B cell (primary cell): ENCODE measurements around the gene TNRC6A. TPM values are rescaled to one million over a fixed set of nuclear protein-coding genes. Genes with fewer than 3 reads are reported as not detected.

Experiments
- ATAC-seq: fragments of 200-7000 bp; cut with Tn5 transposase; one replicate; pipeline ENCODE4 v1.10.0; 2021; ENCODE audit warnings: low read depth, mild to moderate bottlenecking, moderate number of reproducible peaks, moderate library complexity
- CTCF ChIA-PET: fragments of 350-600 bp; sonication (Branson Sonifier 250); formaldehyde crosslinking; loops from one replicate; lab custom pipeline; 2021; ENCODE audit warnings: antibody characterized with exemption, inconsistent platforms; lab: Charles Lee
- POLR2A ChIA-PET: fragments of 350-600 bp; sonication (Branson Sonifier 250); formaldehyde crosslinking; loops from one replicate; lab custom pipeline; 2021; ENCODE audit warnings: antibody characterized with exemption; lab: Charles Lee
- DNase-seq: peaks from one replicate; pipeline ENCODE4 v3.0.0; 2013
- H2AFZ ChIP-seq: 2 replicates; pipeline ENCODE4 v1.6.1; 2012; ENCODE audit warnings: mild to moderate bottlenecking, low read depth, low read length; ENCODE audit not compliant: insufficient read depth, poor library complexity, severe bottlenecking
- H3K27ac ChIP-seq, 2 donors: 1 replicate in 1 of 2; 2 replicates in 1 of 2; pipeline ENCODE4 v1.5.1; 2012 to 2013; ENCODE audit warnings: low read length in 2 of 2, mild to moderate bottlenecking in 2 of 2, moderate library complexity in 1 of 2
- H3K27me3 ChIP-seq, 4 experiments: fragments of 200-600 bp in 1 of 4; sonication (generic) in 1 of 4; replicated peaks in 1 of 4; 1 replicate in 2 of 4; 2 replicates in 2 of 4; pipeline versions ENCODE4 v1.6.1 to v1.7.0; 2013 to 2016; ENCODE audit warnings: low read length in 3 of 4, mild to moderate bottlenecking in 2 of 4, mixed read lengths in 1 of 4, moderate library complexity in 1 of 4; ENCODE audit not compliant: insufficient read depth in 4 of 4, control insufficient read depth in 3 of 4; ENCODE audit errors: control extremely low read depth in 1 of 4
- H3K36me3 ChIP-seq, 2 experiments: replicated peaks in 1 of 2; 1 replicate in 1 of 2; 2 replicates in 1 of 2; pipeline versions ENCODE4 v1.6.1 to v1.7.1; 2013; ENCODE audit warnings: low read length in 1 of 2; ENCODE audit not compliant: insufficient read depth in 2 of 2, control insufficient read depth in 1 of 2; ENCODE audit errors: control extremely low read depth in 1 of 2, extremely low read depth in 1 of 2
- H3K4me1 ChIP-seq, 2 donors: fragments of 200-600 bp in 1 of 2; sonication (generic) in 1 of 2; 1 replicate in 1 of 2; 2 replicates in 1 of 2; pipeline versions ENCODE4 v1.5.1 to v1.6.1; 2013 to 2017; ENCODE audit warnings: low read length in 2 of 2; ENCODE audit not compliant: control insufficient read depth in 2 of 2, insufficient read depth in 2 of 2
- H3K4me2 ChIP-seq: replicated peaks from 2 replicates; pipeline ENCODE3; 2012; ENCODE audit warnings: mild to moderate bottlenecking, low read depth, low read length; ENCODE audit not compliant: poor library complexity, severe bottlenecking
- H3K4me3 ChIP-seq, 5 experiments: fragments of 200-600 bp in 1 of 5; sonication (generic) in 1 of 5; 1 replicate in 3 of 5; 2 replicates in 2 of 5; pipeline versions ENCODE4 v1.5.1 to v1.7.0; 2011 to 2016; ENCODE audit warnings: low read length in 4 of 5, mild to moderate bottlenecking in 4 of 5, low read depth in 2 of 5, control low read depth in 1 of 5, moderate library complexity in 1 of 5; ENCODE audit not compliant: insufficient read depth in 1 of 5; ENCODE audit errors: control extremely low read depth in 1 of 5, extremely low read depth in 1 of 5
- H3K79me2 ChIP-seq: fragments of 200-600 bp; sonication (generic); one replicate; pipeline ENCODE4 v1.6.0; 2016; ENCODE audit warnings: low read length; ENCODE audit not compliant: control insufficient read depth, insufficient read depth
- H3K9ac ChIP-seq: fragments of 200-600 bp; sonication (generic); 2 replicates; pipeline ENCODE4 v1.6.1; 2017; ENCODE audit warnings: mild to moderate bottlenecking, low read length, moderate library complexity
- H3K9me3 ChIP-seq, 3 donors: one replicate each; pipeline versions ENCODE4 v1.6.1 to v1.7.1; 2013; ENCODE audit warnings: low read length in 2 of 3; ENCODE audit not compliant: control insufficient read depth in 2 of 3, insufficient read depth in 1 of 3; ENCODE audit errors: control extremely low read depth in 1 of 3
- H4K20me1 ChIP-seq: 2 replicates; pipeline ENCODE4 v1.6.0; 2012; ENCODE audit warnings: mild to moderate bottlenecking, low read length; ENCODE audit not compliant: insufficient read depth, control insufficient read depth, poor library complexity, severe bottlenecking
- H3K27ac Mint-ChIP-seq: one replicate; pipeline ENCODE4 v1.8.0; 2021; ENCODE audit warnings: mixed read lengths
- H3K27me3 Mint-ChIP-seq: one replicate; pipeline ENCODE4 v1.8.0; 2021; ENCODE audit warnings: mixed read lengths
- H3K4me1 Mint-ChIP-seq: one replicate; pipeline ENCODE4 v1.8.0; 2021; ENCODE audit warnings: mixed read lengths
- H3K4me3 Mint-ChIP-seq: one replicate; pipeline ENCODE4 v1.8.0; 2021; ENCODE audit warnings: mixed read lengths
- H3K9me3 Mint-ChIP-seq: one replicate; pipeline ENCODE4 v1.8.0; 2022; ENCODE audit warnings: mixed read lengths; ENCODE audit not compliant: insufficient read depth
- EZH2 ChIP-seq: IDR thresholded peaks from 2 replicates; pipeline ENCODE4 v1.6.1; 2012; ENCODE audit warnings: borderline replicate concordance, low read depth, mild to moderate bottlenecking, moderate library complexity, low read length; ENCODE audit not compliant: insufficient read depth, poor library complexity, severe bottlenecking
- WGBS: methylation state at CpG from one replicate; pipeline ENCODE4 v1.1.5; 2013; ENCODE audit warnings: missing lambda C conversion rate; ENCODE audit not compliant: insufficient coverage; 5-methylcytosine and 5-hydroxymethylcytosine counted together
- intact Hi-C: fragments of 100-400 bp; cut with micrococcal nuclease; formaldehyde crosslinking; loops from one replicate; pipeline ENCODE4 v1.10.0; 2022
- polyA plus RNA-seq: library from polyadenylated mRNA; depleted of rRNA; stranded (reverse); fragments of >200 nt; gene quantifications from 2 replicates; pipeline ENCODE4 v1.2.3, GENCODE V29; 2012
- total RNA-seq, 2 donors: library from RNA; stranded (reverse); fragments of 120-200 nt in 1 of 2; gene quantifications; 1 replicate in 1 of 2; 2 replicates in 1 of 2; pipeline versions ENCODE4 v1.2.3 to v1.2.4, GENCODE V29; 2013 to 2022
- TF ChIP-seq, protein P1 (sequence below): fragments of 200-600 bp; IDR thresholded peaks from one replicate; pipeline ENCODE4 v1.8.0; 2022; ENCODE audit warnings: antibody characterized with exemption, mild to moderate bottlenecking

Gene TNRC6A
- total and polyA plus RNA-seq, 2 donors (not counting 1 experiment from before 2014, with no cell fraction given), result 79.3 to 104 TPM

DNA sequence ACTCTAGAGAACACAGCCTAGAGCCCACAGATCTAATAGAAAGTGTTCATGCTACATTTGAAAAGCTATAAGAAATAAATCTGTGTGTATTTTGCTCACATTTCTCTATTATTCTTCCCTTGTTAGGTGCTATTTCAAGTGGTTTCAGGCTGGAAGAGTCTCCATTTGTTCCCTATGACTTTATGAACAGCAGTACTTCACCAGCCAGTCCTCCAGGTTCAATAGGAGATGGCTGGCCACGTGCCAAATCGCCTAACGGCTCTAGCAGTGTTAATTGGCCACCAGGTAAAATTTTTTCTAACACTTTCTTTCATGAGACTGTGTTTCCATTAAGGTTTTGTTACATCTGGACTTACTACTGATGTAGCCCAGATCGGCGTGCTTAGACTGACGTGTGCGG is 85.6 kb downstream of the TNRC6A start:
- DNase-seq (no peak), ATAC-seq (no peak)
- Mint-ChIP-seq H3K27me3 (no peaks in the 10 kb centered on the region), H3K4me3 (no peak overlapping the region), H3K4me1 (no peaks in the 10 kb centered on the region), H3K9me3 (no peaks in the 10 kb centered on the region), H3K27ac (no peak overlapping the region)
- no peak overlapping the region for H3K9ac ChIP-seq
- no peak overlapping the region for H3K27ac ChIP-seq
- no peaks in the 10 kb centered on the region for H4K20me1 ChIP-seq
- no peaks in the 10 kb centered on the region for H3K9me3 ChIP-seq
- no peaks in the 10 kb centered on the region for H3K4me1 ChIP-seq
- POLR2A ChIA-PET, result no interaction called here
- no peak overlapping the region for H3K4me3 ChIP-seq
- H3K36me3 ChIP-seq, result peaks cover 7 to 85% of the 10 kb centered on the region in 2 experiments
- H3K79me2 ChIP-seq, result no peaks in the 10 kb centered on the region
- WGBS, result 98% methylated on average over 7 of the region's 7 CpGs
- no peaks in the 10 kb centered on the region for H3K27me3 ChIP-seq
- TF ChIP-seq, protein P1, sequence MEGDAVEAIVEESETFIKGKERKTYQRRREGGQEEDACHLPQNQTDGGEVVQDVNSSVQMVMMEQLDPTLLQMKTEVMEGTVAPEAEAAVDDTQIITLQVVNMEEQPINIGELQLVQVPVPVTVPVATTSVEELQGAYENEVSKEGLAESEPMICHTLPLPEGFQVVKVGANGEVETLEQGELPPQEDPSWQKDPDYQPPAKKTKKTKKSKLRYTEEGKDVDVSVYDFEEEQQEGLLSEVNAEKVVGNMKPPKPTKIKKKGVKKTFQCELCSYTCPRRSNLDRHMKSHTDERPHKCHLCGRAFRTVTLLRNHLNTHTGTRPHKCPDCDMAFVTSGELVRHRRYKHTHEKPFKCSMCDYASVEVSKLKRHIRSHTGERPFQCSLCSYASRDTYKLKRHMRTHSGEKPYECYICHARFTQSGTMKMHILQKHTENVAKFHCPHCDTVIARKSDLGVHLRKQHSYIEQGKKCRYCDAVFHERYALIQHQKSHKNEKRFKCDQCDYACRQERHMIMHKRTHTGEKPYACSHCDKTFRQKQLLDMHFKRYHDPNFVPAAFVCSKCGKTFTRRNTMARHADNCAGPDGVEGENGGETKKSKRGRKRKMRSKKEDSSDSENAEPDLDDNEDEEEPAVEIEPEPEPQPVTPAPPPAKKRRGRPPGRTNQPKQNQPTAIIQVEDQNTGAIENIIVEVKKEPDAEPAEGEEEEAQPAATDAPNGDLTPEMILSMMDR, result no peak
- TF ChIP-seq EZH2, result no peak
- no peak overlapping the region for H2AFZ ChIP-seq
- intact Hi-C loops, result no loop called here
- no peak overlapping the region for H3K4me2 ChIP-seq
- CTCF ChIA-PET, result no interaction called here

DNA sequence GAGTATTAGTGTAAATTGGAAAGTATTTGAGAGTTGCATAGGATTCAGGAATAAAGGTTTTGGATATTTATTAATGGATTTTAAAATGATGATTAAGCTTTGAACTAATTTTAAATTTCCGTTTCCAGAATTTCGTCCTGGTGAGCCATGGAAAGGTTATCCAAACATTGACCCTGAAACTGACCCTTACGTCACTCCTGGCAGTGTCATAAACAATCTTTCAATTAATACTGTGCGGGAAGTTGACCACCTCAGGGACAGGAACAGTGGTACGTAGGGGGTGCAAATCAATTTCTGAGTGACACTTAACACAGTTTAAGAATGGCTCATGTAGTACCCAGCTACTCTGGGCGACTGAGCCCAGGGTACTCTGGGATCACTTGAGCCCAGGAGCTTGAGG is 87.2 kb downstream of the TNRC6A start:
- Histone ChIP-seq H3K27ac (no peak overlapping the region), H3K4me3 (no peak overlapping the region), H3K79me2 (no peaks in the 10 kb centered on the region), H3K36me3 (peaks cover 7 to 86% of the 10 kb centered on the region in 2 experiments), H3K4me1 (no peaks in the 10 kb centered on the region), H3K9ac (no peak overlapping the region), H3K27me3 (no peaks in the 10 kb centered on the region), H4K20me1 (no peaks in the 10 kb centered on the region), H2AFZ (no peak overlapping the region), H3K4me2 (no peak overlapping the region), H3K9me3 (no peaks in the 10 kb centered on the region)
- no peaks in the 10 kb centered on the region for H3K4me1 Mint-ChIP-seq
- H3K9me3 Mint-ChIP-seq, result no peaks in the 10 kb centered on the region
- DNase-seq (no peak), ATAC-seq (no peak)
- intact Hi-C loops, result no loop called here
- no peaks in the 10 kb centered on the region for H3K27me3 Mint-ChIP-seq
- no peak overlapping the region for H3K4me3 Mint-ChIP-seq
- no peak overlapping the region for H3K27ac Mint-ChIP-seq
- 100% methylated on average over 5 of the region's 6 CpGs for WGBS
- ChIA-PET CTCF (no interaction called here), POLR2A (no interaction called here)
- no peak for TF ChIP-seq EZH2
- TF ChIP-seq, protein P1, result no peak
